Measurements from ENCODE around the gene ATF7.

The ATF7 gene

GRCh38 chr12:53664191-53664590, 38.0 kb upstream of the ATF7 start (continued):
- TF ChIP-seq ZNF701 (tag by site-specific recombination; IDR thresholded peaks at IDR 0.05) (no peak), ZNF629 (tag by site-specific recombination; IDR thresholded peaks at IDR 0.05) (peak; percentile 70), ZBTB20 (tag by site-specific recombination; IDR thresholded peaks at IDR 0.05) (no peak), KLF7 (tag by site-specific recombination; IDR thresholded peaks at IDR 0.05; ENCODE audit: borderline replicate concordance) (peak; percentile 68; the same call in 1 of the 2 replicates), YY1 (tag by site-specific recombination; IDR thresholded peaks at IDR 0.05) (no peak), ZNF555 (tag by site-specific recombination; conservative IDR thresholded peaks at IDR 0.05) (peak; percentile 82), ZNF585B (tag by site-specific recombination; IDR thresholded peaks at IDR 0.05) (no peak)

GRCh38 chr12:53660041-53660440, 33.9 kb upstream of the ATF7 start:
- POLR2A ChIA-PET = interaction anchor here (0.8 to 2.0 kb wide), 2 partner anchors 16 to 629 kb away, joined by 4 to 10 read pairs; partner anchors contain the start of gene ATP5MC2
- CTCF ChIA-PET = interaction anchor here (0.5 kb wide), 1 partner anchor 12 kb away, joined by 4 read pairs; no protein-coding TSS in a partner anchor
- peaks cover 16 to 19% of the 10 kb centered on the region in 2 experiments for H3K36me3 ChIP-seq (ENCODE audit: control insufficient read depth in 2 of 2, insufficient read depth in 1 of 2, low read length in 2 of 2)
- no peak overlapping the region for H3K4me3 ChIP-seq (ENCODE audit: low read depth, low read length)
- no peak for TF ChIP-seq ZNF701 (tag by site-specific recombination; IDR thresholded peaks at IDR 0.05)
- TF ChIP-seq ZNF335 (tag by site-specific recombination; conservative IDR thresholded peaks at IDR 0.05) = no peak
- no peak for TF ChIP-seq ZNF623 (tag by site-specific recombination; IDR thresholded peaks at IDR 0.05)
- TF ChIP-seq GLIS1 (tag by site-specific recombination; IDR thresholded peaks at IDR 0.05) = peak; percentile 69
- peak overlapping the region; percentile 92 for H3K27ac ChIP-seq (ENCODE audit: extremely low read depth, low read depth, low read length)
- H3K9me3 ChIP-seq (ENCODE audit: control insufficient read depth, insufficient read depth, low read depth, low read length) = no peaks in the 10 kb centered on the region
- H3K4me1 ChIP-seq (ENCODE audit: control insufficient read depth, insufficient read depth, low read length) = peaks cover 20% of the 10 kb centered on the region

GRCh38 chr12:53659571-53659981, 33.4 kb upstream of the ATF7 start:
- no peak for TF ChIP-seq HOXA7 (CRISPR knock-in tag; IDR thresholded peaks at IDR 0.05; ENCODE audit: borderline replicate concordance)
- TF ChIP-seq BCL11A (tag by site-specific recombination; IDR thresholded peaks at IDR 0.05; ENCODE audit: low read depth) = no peak
- no peak for TF ChIP-seq PRDM2 (tag by site-specific recombination; IDR thresholded peaks at IDR 0.05; ENCODE audit: borderline replicate concordance)
- peak; percentile 49 for TF ChIP-seq ZNF335 (tag by site-specific recombination; conservative IDR thresholded peaks at IDR 0.05)
- TF ChIP-seq PRDM1 (tag by site-specific recombination; IDR thresholded peaks at IDR 0.05) = 0 out of 2 replicates have a peak, but pooled peaks have one; percentile 2
- no peak for TF ChIP-seq ZNF510 (tag by site-specific recombination; IDR thresholded peaks at IDR 0.05; ENCODE audit: insufficient replicate concordance)
- no peak for TF ChIP-seq ZBTB49 (tag by site-specific recombination; IDR thresholded peaks at IDR 0.05; ENCODE audit: low read depth)
- no peak for TF ChIP-seq ZBTB26 (tag by site-specific recombination; optimal IDR thresholded peaks at IDR 0.05)
- TF ChIP-seq ZBTB44 (tag by site-specific recombination; IDR thresholded peaks at IDR 0.05) = no peak
- Histone ChIP-seq H3K9me3 (ENCODE audit: control insufficient read depth, insufficient read depth, low read depth, low read length) (no peaks in the 10 kb centered on the region), H3K36me3 (ENCODE audit: control insufficient read depth in 2 of 2, insufficient read depth in 1 of 2, low read length in 2 of 2) (peaks cover 11 to 15% of the 10 kb centered on the region in 2 experiments), H3K4me1 (ENCODE audit: control insufficient read depth, insufficient read depth, low read length) (peaks cover 20% of the 10 kb centered on the region), H3K27ac (ENCODE audit: extremely low read depth, low read depth, low read length) (peak overlapping the region; percentile 92), H3K4me3 (ENCODE audit: low read depth, low read length) (no peak overlapping the region)
- CTCF ChIA-PET = interaction anchor here (0.5 kb wide), 1 partner anchor 13 kb away, joined by 4 read pairs; no protein-coding TSS in a partner anchor
- POLR2A ChIA-PET = interaction anchor here (0.6 to 2.0 kb wide), 4 partner anchors 8 to 629 kb away, joined by 4 to 10 read pairs (median 4); partner anchors contain the start of gene ATP5MC2

Measured in HEK293 (cell line).